K562 (cell line): ENCODE results near the gene HSD3B2. TPM values are rescaled to one million over a fixed set of nuclear protein-coding genes. Genes with fewer than 3 reads are reported as not detected.

ENCODE experiments used
- ATAC-seq: fragments of 200-7000 bp; cut with Tn5 transposase; 3 replicates; pipeline ENCODE4 v1.9.1; 2020; ENCODE audit warnings: moderate library complexity
- BruUV-seq: library from RNA; stranded (reverse); fragments of 400-500 nt; replicated peaks from 2 replicates; lab custom pipeline; 2021; lab: Mats Ljungman, UMichigan
- CTCF ChIA-PET: fragments of 300-600 bp; formaldehyde crosslinking; extraction: SDS; loops from one replicate; lab custom pipeline; 2021; ENCODE audit warnings: low intra/inter-chr PET ratio; lab: Yijun Ruan, JAX
- POLR2A ChIA-PET: fragments of 300-600, 350-650 bp; sonication (Branson Sonifier 250); formaldehyde crosslinking; extraction: SDS; loops from one replicate; lab custom pipeline; 2021; ENCODE audit warnings: antibody characterized with exemption, inconsistent platforms; lab: Yijun Ruan, JAX
- DNase-seq, 4 experiments: peaks; one replicate each; pipeline versions ENCODE4 v3.0.0 to v3.0.0-alpha.2; 2011 to 2018; ENCODE audit warnings: low spot score in 3 of 4, mixed read lengths in 3 of 4; ENCODE audit errors: extremely low read depth in 1 of 4
- FAIRE-seq: peaks from 2 replicates; lab custom pipeline; 2011; peaks lifted over from hg19 to GRCh38; lab: Jason Lieb, UNC
- H2AFZ ChIP-seq: 2 replicates; pipeline ENCODE4 v1.6.0; 2011; ENCODE audit warnings: low read depth, low read length, control low read depth, inconsistent platforms
- H3K27ac ChIP-seq: fragments of 200-600 bp; 3 replicates; pipeline ENCODE4 v1.8.0; 2011; ENCODE audit warnings: low read depth, mild to moderate bottlenecking, control low read depth, inconsistent platforms, low read length, moderate library complexity, mixed read lengths; ENCODE audit errors: extremely low read depth
- H3K27me3 ChIP-seq, 2 experiments: fragments of 300-600 bp in 1 of 2; 2 replicates in 1 of 2; 3 replicates in 1 of 2; pipeline versions ENCODE4 v1.6.0 to v1.8.0; 2011; ENCODE audit warnings: inconsistent platforms in 2 of 2, low read length in 2 of 2, mild to moderate bottlenecking in 1 of 2, mixed read lengths in 1 of 2, moderate library complexity in 1 of 2; ENCODE audit not compliant: control insufficient read depth in 2 of 2, insufficient read depth in 2 of 2
- H3K36me3 ChIP-seq: fragments of 300-600 bp; 3 replicates; pipeline ENCODE4 v1.8.0; 2011; ENCODE audit warnings: mild to moderate bottlenecking, low read length, inconsistent platforms; ENCODE audit not compliant: control insufficient read depth, insufficient read depth
- H3K4me1 ChIP-seq, 2 experiments: fragments of 200-600 bp in 1 of 2; replicated peaks in 1 of 2; 2 replicates in 1 of 2; 3 replicates in 1 of 2; pipeline versions ENCODE4 v1.5.1 to v1.8.0; 2011; ENCODE audit warnings: inconsistent platforms in 2 of 2, low read length in 2 of 2, mild to moderate bottlenecking in 1 of 2, mixed read lengths in 1 of 2, moderate library complexity in 1 of 2; ENCODE audit not compliant: control insufficient read depth in 2 of 2, insufficient read depth in 2 of 2
- H3K4me2 ChIP-seq: 2 replicates; pipeline ENCODE4 v1.6.1; 2011; ENCODE audit warnings: low read length, control low read depth, inconsistent platforms, mixed read lengths; ENCODE audit not compliant: insufficient read depth
- H3K4me3 ChIP-seq: fragments of 200-600 bp; sonication (generic), shearing (Covaris generic); 2 replicates; pipeline ENCODE4 v1.5.1; 2016; ENCODE audit warnings: control low read depth, inconsistent platforms
- H3K79me2 ChIP-seq: fragments of 200-600 bp; 3 replicates; pipeline ENCODE4 v1.8.0; 2011; ENCODE audit warnings: low read length, inconsistent platforms; ENCODE audit not compliant: control insufficient read depth, insufficient read depth
- H3K9ac ChIP-seq, 2 experiments: 2 replicates each; pipeline versions ENCODE4 v1.6.0 to v1.6.1; 2011; ENCODE audit warnings: low read depth in 2 of 2, low read length in 2 of 2, control low read depth in 1 of 2, inconsistent platforms in 1 of 2, mild to moderate bottlenecking in 1 of 2, mixed read lengths in 1 of 2; ENCODE audit not compliant: insufficient read depth in 1 of 2
- H3K9me1 ChIP-seq: one replicate; pipeline ENCODE4 v1.6.0; 2011; ENCODE audit warnings: inconsistent platforms, mild to moderate bottlenecking, low read length, moderate library complexity; ENCODE audit not compliant: control insufficient read depth, insufficient read depth
- H3K9me3 ChIP-seq: replicated peaks from 2 replicates; pipeline ENCODE4 v1.5.1; 2011; ENCODE audit warnings: low read depth, low read length, inconsistent platforms; ENCODE audit not compliant: control insufficient read depth, insufficient read depth
- H4K20me1 ChIP-seq: replicated peaks from 2 replicates; pipeline ENCODE4 v1.6.1; 2011; ENCODE audit warnings: low read length, inconsistent platforms, mixed read lengths; ENCODE audit not compliant: control insufficient read depth, insufficient read depth
- E2F5 ChIP-seq: sonication (generic); formaldehyde crosslinking; IDR thresholded peaks from 2 replicates; pipeline ENCODE4 v1.8.0; 2022; ENCODE audit warnings: mild to moderate bottlenecking, missing genetic modification reagents
- EHMT2 ChIP-seq: fragments of 450-650 bp; IDR thresholded peaks from 2 replicates; pipeline ENCODE4 v1.6.1; 2018; ENCODE audit warnings: antibody characterized with exemption
- GTF2E2 ChIP-seq: fragments of 200-800 bp; sonication (Bioruptor generic); IDR thresholded peaks from 2 replicates; pipeline ENCODE4 v1.6.1; 2016; ENCODE audit warnings: missing genetic modification characterization, missing compliant biosample characterization
- MITF ChIP-seq: IDR thresholded peaks from 2 replicates; pipeline ENCODE4 v1.6.1; 2014; ENCODE audit warnings: antibody characterized with exemption
- MYBL2 ChIP-seq, 2 experiments: fragments of 450-650 bp in 1 of 2; sonication (generic) in 1 of 2; formaldehyde crosslinking in 1 of 2; IDR thresholded peaks; 2 replicates each; pipeline versions ENCODE4 v1.6.1 to v1.8.1; 2017 to 2022; ENCODE audit warnings: borderline replicate concordance in 1 of 2, inconsistent platforms in 1 of 2, low read depth in 1 of 2, mild to moderate bottlenecking in 1 of 2, missing genetic modification reagents in 1 of 2, moderate library complexity in 1 of 2
- POLR2G ChIP-seq: fragments of 200-400 bp; formaldehyde crosslinking; IDR thresholded peaks from 2 replicates; pipeline ENCODE4 v1.6.1; 2017; ENCODE audit warnings: low read depth, mild to moderate bottlenecking, antibody characterized with exemption, low read length, moderate library complexity
- SNIP1 ChIP-seq: fragments of 450-650 bp; IDR thresholded peaks from 2 replicates; pipeline ENCODE4 v1.7.1; 2017; ENCODE audit warnings: low read depth, mild to moderate bottlenecking
- SUPT5H ChIP-seq: fragments of 450-650 bp; IDR thresholded peaks from 2 replicates; pipeline ENCODE4 v1.6.1; 2016
- TEAD2 ChIP-seq: fragments of 450-650 bp; IDR thresholded peaks from 2 replicates; pipeline ENCODE4 v1.6.1; 2016; ENCODE audit warnings: missing genetic modification characterization, control low read depth, missing compliant biosample characterization
- TGIF2 ChIP-seq: sonication (generic); formaldehyde crosslinking; IDR thresholded peaks from 2 replicates; pipeline ENCODE4 v1.8.1; 2022; ENCODE audit warnings: mild to moderate bottlenecking, missing genetic modification reagents, moderate library complexity
- ZBTB17 ChIP-seq: fragments of 450-650 bp; formaldehyde crosslinking; IDR thresholded peaks from 2 replicates; pipeline ENCODE4 v1.4.0; 2020; ENCODE audit warnings: mild to moderate bottlenecking
- ZBTB43 ChIP-seq: sonication (generic); formaldehyde crosslinking; IDR thresholded peaks from 2 replicates; pipeline ENCODE4 v1.8.0; 2023; ENCODE audit warnings: mild to moderate bottlenecking, missing genetic modification reagents
- ZNF165 ChIP-seq: fragments of 250-450 bp; sonication (Bioruptor Pico); IDR thresholded peaks from 2 replicates; pipeline ENCODE4 v1.4.0; 2020; ENCODE audit warnings: borderline replicate concordance
- ZNF232 ChIP-seq: sonication (generic); formaldehyde crosslinking; IDR thresholded peaks from 2 replicates; pipeline ENCODE4 v1.8.0; 2022; ENCODE audit warnings: mild to moderate bottlenecking, missing genetic modification reagents
- ZNF24 ChIP-seq: fragments of 450-650 bp; IDR thresholded peaks from 2 replicates; pipeline ENCODE4 v1.6.1; 2016
- ZNF764 ChIP-seq: fragments of 250-450 bp; sonication (Bioruptor Pico); IDR thresholded peaks from 2 replicates; pipeline ENCODE4 v1.4.0; 2020; ENCODE audit warnings: low read depth, mild to moderate bottlenecking, moderate library complexity
- WGBS: fragments of 100-300 bp; shearing (Covaris generic); methylation state at CpG from one replicate; pipeline ENCODE4 v1.1.6; 2016; ENCODE audit warnings: low coverage, mixed read lengths; ENCODE audit not compliant: insufficient coverage; ENCODE audit errors: missing lambda C conversion rate; 5-methylcytosine and 5-hydroxymethylcytosine counted together
- in situ Hi-C: fragments of 300-500 bp; cut with MboI; formaldehyde crosslinking; loops from 4 replicates; pipeline ENCODE4 v1.15.0; 2018; ENCODE audit warnings: inconsistent platforms, mixed read lengths
- intact Hi-C: fragments of 100-400 bp; cut with micrococcal nuclease; formaldehyde crosslinking; loops from 2 replicates; pipeline ENCODE4 v1.14.2; 2022
- polyA plus RNA-seq, 8 experiments: library from polyadenylated mRNA; depleted of rRNA in 4 of 8; stranded (reverse) in 5 of 8; unstranded in 3 of 8; fragments of >200 nt; fragmentation: Nextera tagmentation in 2 of 8; fragmentation: Illumina TruSeq in 1 of 8; extraction: Ambion mirVana in 2 of 8; extraction: Trizol in 1 of 8; gene quantifications; 2 replicates each; pipeline versions ENCODE4 v1.2.1 to v1.2.3, GENCODE V29; 2011 to 2014; ENCODE audit warnings: inconsistent platforms in 1 of 8, missing spikeins in 1 of 8
- total RNA-seq, 7 experiments: library from RNA; depleted of rRNA in 6 of 7; stranded (reverse); fragments of >200 nt in 6 of 7; fragmentation: Illumina TruSeq in 2 of 7; extraction: Trizol in 2 of 7; gene quantifications; 2 replicates each; pipeline versions ENCODE4 v1.2.1 to v1.2.3, GENCODE V29; 2011 to 2021; ENCODE audit warnings: low replicate concordance in 1 of 7

HSD3B2 gene
- total and polyA plus RNA-seq, 9 of the 15 experiments (the other 6 are each of a cell fraction or from before 2014, with no cell fraction given), result 1.1 TPM; not detected in 8

GRCh38 chr1:119453021-119453420 lies 38.1 kb downstream of the HSD3B2 start:
- Histone ChIP-seq H3K9ac (no peak overlapping the region), H4K20me1 (peaks cover 2% of the 10 kb centered on the region; the same call in 1 of the 2 replicates), H3K27me3 (no peaks in the 10 kb centered on the region; a peak in 3 of 5 replicates), H3K27ac (no peak overlapping the region), H3K36me3 (no peaks in the 10 kb centered on the region), H3K79me2 (no peaks in the 10 kb centered on the region), H3K4me1 (no peaks in the 10 kb centered on the region), H3K9me3 (no peaks in the 10 kb centered on the region), H2AFZ (no peak overlapping the region), H3K9me1 (no peaks in the 10 kb centered on the region), H3K4me3 (no peak overlapping the region), H3K4me2 (no peak overlapping the region)
- TF ChIP-seq GTF2E2 (tag), result no peak
- TF ChIP-seq SNIP1, result no peak
- TF ChIP-seq ZNF24, result no peak
- TF ChIP-seq ZNF764 (CRISPR knock-in tag), result no peak
- TF ChIP-seq SUPT5H, result no peak
- no peak for TF ChIP-seq TGIF2 (CRISPR knock-in tag)
- TF ChIP-seq MITF, result no peak
- TF ChIP-seq ZNF165 (CRISPR knock-in tag), result no peak
- no peak for TF ChIP-seq ZBTB17 (CRISPR knock-in tag)
- no peak for TF ChIP-seq TEAD2 (tag)
- TF ChIP-seq MYBL2 (IDR thresholded peaks at IDR 0.05; ENCODE audit: low read depth), result no peak
- TF ChIP-seq MYBL2 (CRISPR knock-in tag; IDR thresholded peaks at IDR 0.05; ENCODE audit: borderline replicate concordance), result no peak
- TF ChIP-seq POLR2G, result no peak
- TF ChIP-seq ZNF232 (CRISPR knock-in tag), result no peak
- no peak for TF ChIP-seq E2F5 (CRISPR knock-in tag)
- no peak for TF ChIP-seq EHMT2
- TF ChIP-seq ZBTB43, result no peak
- no peak for FAIRE-seq
- DNase-seq, result no peak
- ATAC-seq, result no peak
- WGBS, result 0% methylated on average over 3 of the region's 3 CpGs
- in situ Hi-C loops (no loop called here), intact Hi-C loops (loop anchor here (10.0 kb wide), 1 partner anchor 62 kb away; no protein-coding TSS in a partner anchor)
- no TSS peak for BruUV-seq
- ChIA-PET CTCF (no interaction called here), POLR2A (interaction anchor here (0.6 to 1.1 kb wide), 2 partner anchors 27 to 28 kb away, joined by 3 read pairs; no protein-coding TSS in a partner anchor)
